LNCaP clone FGC (cell line): ENCODE results near the gene VRK2.

Experiments used
- DNase-seq: peaks from one replicate; pipeline ENCODE4 v3.0.0-alpha.2; 2011; ENCODE audit warnings: low read depth
- H3K4me3 ChIP-seq: 2 replicates; pipeline ENCODE4 v1.5.1; 2011; ENCODE audit warnings: mild to moderate bottlenecking, low read depth, low read length, control low read depth
- CTCF ChIP-seq: IDR thresholded peaks from 2 replicates; pipeline ENCODE4 v1.5.1; 2012; ENCODE audit warnings: mild to moderate bottlenecking; ENCODE audit not compliant: control insufficient read depth, insufficient read depth; ENCODE audit errors: extremely low read depth

The VRK2 gene

GRCh38 chr2:58027029-58027428, 19.6 kb upstream of the VRK2 start:
- no peak overlapping the region for H3K4me3 ChIP-seq
- no peak for DNase-seq
- no peak for TF ChIP-seq CTCF

DNA sequence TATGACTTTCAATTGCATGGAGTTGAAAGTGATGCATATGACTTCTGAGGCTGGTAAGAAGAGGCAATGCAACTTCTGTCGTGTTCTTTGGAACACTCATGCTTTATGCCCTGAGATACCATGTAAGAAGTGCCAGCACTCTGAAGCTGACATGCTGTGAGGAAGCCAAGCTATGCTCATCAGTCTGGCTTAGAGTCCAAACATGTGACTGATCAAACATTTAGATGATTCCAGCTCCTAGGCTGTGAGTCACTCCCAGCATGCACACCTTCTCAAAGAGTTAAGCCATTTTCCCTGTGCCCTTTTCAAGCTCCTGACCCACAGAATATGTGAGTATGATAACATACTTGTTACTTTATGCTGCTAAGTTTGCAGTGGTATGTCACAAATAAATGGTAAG, 15.8 kb upstream of the VRK2 start:
- TF ChIP-seq CTCF = no peak
- DNase-seq = no peak
- no peak overlapping the region for H3K4me3 ChIP-seq

DNA sequence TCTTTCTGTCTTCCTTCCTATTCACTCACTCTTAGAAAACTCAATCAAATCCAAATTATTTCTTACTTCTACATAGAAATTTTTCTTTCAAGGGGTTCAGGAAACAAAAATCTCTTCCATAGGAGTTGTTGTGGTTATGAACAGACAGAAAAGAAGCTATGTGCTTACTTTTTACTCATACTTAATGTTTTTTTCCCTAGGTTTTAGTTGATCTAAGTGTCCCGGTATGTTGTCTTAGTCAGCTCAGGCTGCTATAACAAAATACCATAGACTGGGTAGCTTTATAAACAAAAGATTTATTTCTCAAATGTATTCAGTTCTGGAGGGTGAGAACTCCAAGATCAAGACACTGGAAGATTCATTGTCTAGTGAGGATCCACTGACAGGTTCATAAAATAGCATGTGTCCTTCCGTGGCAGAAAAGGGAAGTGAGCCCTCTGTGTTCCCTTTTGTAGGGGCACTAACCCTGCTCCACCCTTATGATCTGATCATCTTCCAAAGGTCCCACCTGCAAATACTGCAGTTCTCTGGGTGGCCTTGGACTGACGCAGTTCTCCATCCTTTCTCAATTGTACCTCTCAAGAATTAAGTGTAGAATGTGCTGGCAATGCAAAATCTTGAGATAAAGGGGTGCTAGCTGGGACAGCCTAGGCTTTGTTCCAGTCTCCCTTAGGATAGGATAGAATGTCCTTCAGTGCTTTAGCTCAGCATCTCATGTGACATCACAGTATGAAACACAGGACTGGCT, 14.4 kb upstream of the VRK2 start:
- no peak for DNase-seq
- H3K4me3 ChIP-seq = no peak overlapping the region

DNA sequence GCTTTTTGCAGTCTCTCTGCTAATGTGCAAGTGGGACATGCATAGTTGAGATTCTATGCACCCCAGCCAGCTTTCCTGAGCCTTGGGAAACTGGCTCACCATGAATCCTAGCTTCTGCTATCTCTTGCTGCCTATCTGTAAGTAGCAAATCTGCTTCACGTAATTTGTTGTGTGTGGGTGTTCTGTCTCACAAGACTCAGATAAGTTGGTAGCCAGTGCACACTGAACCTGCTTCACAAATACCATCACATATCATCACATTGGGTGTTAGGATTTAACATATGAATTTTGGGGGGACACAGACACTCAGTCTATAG, 13.9 kb upstream of the VRK2 start:
- TF ChIP-seq CTCF = no peak
- no peak overlapping the region for H3K4me3 ChIP-seq
- no peak for DNase-seq

More for the DNA sequence above, 14.4 kb upstream of the VRK2 start:
- TF ChIP-seq CTCF = no peak

DNA sequence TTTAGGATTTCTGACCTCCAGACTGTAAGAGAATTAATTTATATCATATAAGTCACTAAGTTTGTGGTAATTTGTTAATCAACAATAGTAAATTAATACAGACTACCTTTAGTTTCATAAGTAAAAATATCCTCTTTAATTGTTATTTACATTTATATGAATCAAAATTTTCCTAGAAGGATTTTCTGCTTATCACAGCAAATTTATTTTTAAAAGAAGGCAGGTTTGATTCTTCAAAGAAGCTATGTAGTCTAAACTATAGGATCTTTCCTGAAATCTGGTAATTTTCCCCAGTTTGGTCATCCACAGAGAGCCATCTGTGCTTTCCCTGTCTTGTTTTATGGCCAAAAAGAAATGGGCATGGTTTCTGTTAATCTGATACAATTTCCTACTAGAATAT, 13.1 kb upstream of the VRK2 start:
- no peak for DNase-seq
- H3K4me3 ChIP-seq = no peak overlapping the region
- no peak for TF ChIP-seq CTCF

- no peak overlapping the region for H3K4me3 ChIP-seq
- no peak for TF ChIP-seq CTCF
- no peak for DNase-seq
Measured at GRCh38 chr2:58035352-58035751, 11.3 kb upstream of the VRK2 start.

GRCh38 chr2:58039170-58039611, 7.4 kb upstream of the VRK2 start:
- H3K4me3 ChIP-seq = no peak overlapping the region
- TF ChIP-seq CTCF = no peak

More at GRCh38 chr2:58039170-58039611, 7.4 kb upstream of the VRK2 start:
- no peak for DNase-seq
